ENCODE results near the gene DECR2.
A peak's percentile ranks its signal among the peaks of the same experiment; 100 is the strongest.

Gene DECR2

GRCh38 chr16:401468-402348 lies at the start of gene DECR2:
Gene DECR2 (plus strand): TSS chr16:401885. CDS start chr16:401964, 79 bp downstream.
- DNase-seq (ENCODE audit: low read depth) = no peak
- peak; percentile 42 for TF ChIP-seq CTCF (conservative IDR thresholded peaks at IDR 0.05; ENCODE audit: low read depth, low read length)
- peak within 1 kb of the TSS; percentile 81 for H3K4me3 ChIP-seq (ENCODE audit: low read length)

GRCh38 chr16:352547-353403 lies 48.9 kb upstream of the DECR2 start, which contains the start of gene AXIN1:
Gene AXIN1 (minus strand): TSS chr16:352723. CDS start chr16:347025, 5,698 bp downstream.
- DNase-seq (ENCODE audit: low read depth) = peak; percentile 76
- TF ChIP-seq CTCF (conservative IDR thresholded peaks at IDR 0.05; ENCODE audit: low read depth, low read length) = no peak
- H3K4me3 ChIP-seq (ENCODE audit: low read length) = peak within 1 kb of the TSS; percentile 64

GRCh38 chr16:353404-354290 lies 48.0 kb upstream of the DECR2 start:
- no peak for TF ChIP-seq CTCF (conservative IDR thresholded peaks at IDR 0.05; ENCODE audit: low read depth, low read length)
- no peak for DNase-seq (ENCODE audit: low read depth)
- H3K4me3 ChIP-seq (ENCODE audit: low read length) = peak overlapping the region; percentile 42

- no peak for TF ChIP-seq CTCF (conservative IDR thresholded peaks at IDR 0.05; ENCODE audit: low read depth, low read length)
- H3K4me3 ChIP-seq (ENCODE audit: low read length) = no peak overlapping the region
- no peak for DNase-seq (ENCODE audit: low read depth)
Observed at GRCh38 chr16:354291-354881, 47.3 kb upstream of the DECR2 start.

GRCh38 chr16:354971-355461 lies 46.7 kb upstream of the DECR2 start:
- no peak for DNase-seq (ENCODE audit: low read depth)
- no peak for TF ChIP-seq CTCF (conservative IDR thresholded peaks at IDR 0.05; ENCODE audit: low read depth, low read length)
- H3K4me3 ChIP-seq (ENCODE audit: low read length) = no peak overlapping the region

GRCh38 chr16:356741-357140 lies 44.9 kb upstream of the DECR2 start:
- no peak for TF ChIP-seq CTCF (conservative IDR thresholded peaks at IDR 0.05; ENCODE audit: low read depth, low read length)
- no peak for DNase-seq (ENCODE audit: low read depth)
- no peak overlapping the region for H3K4me3 ChIP-seq (ENCODE audit: low read length)
